OCI-LY1 (cell line): ENCODE measurements around the gene FBLN2.

Experiments used
- CTCF ChIP-seq: fragments of 200-600 bp; sonication (generic), shearing (Covaris generic); IDR thresholded peaks from 2 replicates; pipeline ENCODE4 v1.5.1; 2017; ENCODE audit warnings: mild to moderate bottlenecking, antibody characterized with exemption, low read length, moderate library complexity, mixed read lengths
- EZH2 ChIP-seq: fragments of 200-600 bp; sonication (generic), shearing (Covaris generic); IDR thresholded peaks from 2 replicates; pipeline ENCODE4 v1.8.0; 2017; ENCODE audit warnings: borderline replicate concordance, mixed run types, mild to moderate bottlenecking, antibody characterized with exemption, low read length, moderate library complexity, mixed read lengths

- TF ChIP-seq CTCF, result no peak
- no peak for TF ChIP-seq EZH2
Measured at GRCh38 chr3:13683288-13683687, 134.4 kb downstream of the FBLN2 start.
